ENCODE data around the gene KHDC3L.

KHDC3L gene, protein sequence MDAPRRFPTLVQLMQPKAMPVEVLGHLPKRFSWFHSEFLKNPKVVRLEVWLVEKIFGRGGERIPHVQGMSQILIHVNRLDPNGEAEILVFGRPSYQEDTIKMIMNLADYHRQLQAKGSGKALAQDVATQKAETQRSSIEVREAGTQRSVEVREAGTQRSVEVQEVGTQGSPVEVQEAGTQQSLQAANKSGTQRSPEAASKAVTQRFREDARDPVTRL

DNA sequence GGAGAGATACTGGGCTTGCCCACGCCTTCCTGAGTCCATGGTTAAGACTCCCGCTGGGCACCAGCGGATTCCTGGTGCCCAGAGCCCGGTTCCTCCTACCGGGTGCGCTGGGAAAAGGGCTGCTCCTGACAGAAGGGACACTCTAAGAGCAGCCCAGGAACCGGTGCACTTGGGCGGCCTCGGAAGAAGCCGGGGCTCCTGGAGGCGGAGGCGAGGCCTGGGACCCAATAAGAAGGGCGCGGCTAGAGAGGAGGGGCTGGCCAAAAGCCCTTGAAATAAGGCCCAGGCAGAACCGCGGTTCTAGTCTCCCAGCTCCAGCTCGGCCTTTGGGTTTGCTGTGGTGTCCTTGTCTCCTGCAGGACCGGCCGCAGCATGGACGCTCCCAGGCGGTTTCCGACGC lies at the start of gene KHDC3L:
Gene KHDC3L, plus strand, starts transcription at position 301 of the 400 bp plus-strand sequence. Its CDS starts 72 bp downstream, at position 373.
- no peak for DNase-seq

DNA sequence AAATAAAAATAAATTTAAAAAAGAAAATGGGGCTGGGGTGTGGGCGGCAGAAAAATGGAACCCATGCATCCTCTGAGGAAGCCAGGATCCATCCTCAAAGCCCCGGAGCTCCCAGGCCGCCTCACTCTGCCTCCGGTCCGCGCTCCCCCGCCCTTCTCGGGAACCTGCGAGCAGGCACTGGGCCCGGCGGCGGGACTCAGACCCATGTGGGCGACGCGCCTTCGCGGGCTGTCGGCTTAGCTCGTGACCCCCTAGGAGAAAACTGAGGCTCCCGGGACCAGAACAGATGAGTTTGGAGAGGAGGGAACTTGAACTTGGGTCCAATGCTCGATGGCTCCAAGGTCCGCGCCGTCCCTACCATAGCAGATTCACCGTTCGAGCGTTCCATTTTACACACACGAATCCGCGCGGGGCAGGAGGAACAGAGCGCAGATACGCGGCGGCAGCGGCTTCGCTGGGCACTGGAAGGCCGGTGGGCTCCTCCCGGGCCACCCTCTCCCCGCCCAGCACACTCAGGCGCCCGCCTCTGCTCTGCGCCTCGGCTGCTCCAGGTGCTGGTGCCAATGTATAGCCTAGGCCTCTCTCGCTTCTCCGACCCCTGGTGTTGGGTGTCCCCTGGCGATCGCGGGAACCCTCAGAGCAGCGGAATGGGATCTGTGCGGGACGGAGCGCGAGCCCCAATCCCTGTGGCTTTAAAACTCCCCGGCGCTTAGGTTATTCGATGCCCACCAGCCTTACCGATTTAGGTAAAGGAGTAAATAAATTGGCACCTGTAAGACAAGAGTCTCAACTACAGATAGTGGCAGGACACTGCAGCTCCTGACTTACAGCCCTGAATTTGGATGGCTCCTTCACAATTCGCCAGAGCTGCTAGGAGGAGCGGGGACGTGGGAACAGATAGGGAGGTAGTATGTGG lies 47.6 kb upstream of the KHDC3L start:
- DNase-seq: no peak

DNA sequence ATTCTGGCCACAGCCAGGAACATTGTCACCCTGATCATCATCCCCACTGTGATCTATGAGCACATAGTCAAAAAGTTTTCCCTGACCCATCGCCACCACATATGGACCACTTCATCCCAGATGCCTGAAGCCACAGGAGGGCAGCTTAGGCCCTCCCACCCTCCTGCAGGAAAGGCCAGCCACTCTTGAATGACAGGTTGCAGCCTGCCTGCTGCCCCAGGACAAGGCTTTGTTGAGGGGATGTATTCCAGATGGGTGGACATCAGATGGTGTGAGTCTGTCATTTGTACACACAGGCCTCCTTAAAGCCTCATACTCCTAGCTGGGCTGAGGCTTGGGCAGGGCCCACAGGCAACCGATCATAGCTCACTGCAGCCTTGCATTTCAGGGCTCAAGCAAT lies 39.1 kb upstream of the KHDC3L start:
- no peak for DNase-seq

DNA sequence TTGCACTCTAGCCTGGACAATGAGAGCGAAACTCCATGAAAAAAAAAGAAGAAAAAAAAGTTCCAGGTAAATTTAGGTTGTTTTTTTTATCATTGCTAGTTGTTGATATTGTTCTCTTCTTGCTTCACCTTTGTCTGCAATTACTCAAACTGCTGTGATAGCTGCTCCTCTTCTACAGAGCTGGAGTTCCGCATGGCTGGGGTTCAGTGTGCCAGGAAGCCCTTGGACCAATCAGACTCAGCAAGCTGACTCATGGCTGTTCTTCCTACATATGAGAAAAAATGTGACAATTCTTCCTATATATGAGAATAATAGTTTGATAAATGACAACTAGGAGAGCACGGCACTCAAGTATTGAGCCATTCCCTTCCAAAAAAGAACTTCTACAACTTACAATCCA lies 36.8 kb upstream of the KHDC3L start:
- DNase-seq: no peak

DNA sequence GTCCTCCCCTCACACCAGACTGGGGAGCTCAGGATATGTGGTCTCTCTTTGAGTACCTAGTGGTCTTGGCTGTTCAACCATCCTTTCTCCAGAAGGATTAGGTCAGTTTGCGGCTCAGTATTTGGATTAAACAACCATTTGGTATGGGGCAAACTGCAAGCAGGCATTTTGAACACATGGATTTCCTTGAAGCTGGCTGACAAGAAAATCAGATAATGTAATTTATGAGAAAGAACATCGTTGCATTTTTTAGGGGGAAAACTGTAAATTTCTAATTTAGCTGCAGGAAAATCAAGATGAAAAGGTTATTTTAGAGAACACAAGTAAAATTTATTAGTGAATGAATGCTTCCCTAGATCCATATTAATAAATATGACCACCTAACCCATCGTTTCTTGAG lies 33.7 kb upstream of the KHDC3L start:
- no peak for DNase-seq

DNA sequence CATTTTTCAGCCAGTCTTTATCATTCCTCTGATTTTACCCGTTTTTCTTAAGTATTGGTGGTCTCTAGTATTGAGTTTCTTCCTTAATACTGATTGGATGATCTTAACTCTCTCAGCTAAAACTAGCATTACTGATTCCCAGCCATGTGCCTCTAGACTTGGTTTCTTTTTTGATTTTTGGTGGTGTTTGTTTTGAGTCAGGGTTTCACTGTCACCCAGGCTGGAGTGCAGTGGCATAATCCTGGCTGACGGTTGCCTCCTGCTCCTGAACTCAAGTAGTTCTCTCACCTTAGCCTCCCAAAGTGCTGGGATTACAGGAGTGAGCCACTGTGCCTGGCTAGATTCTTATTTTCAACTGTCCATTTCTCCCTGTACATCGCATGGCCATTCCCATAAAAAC lies 33.3 kb upstream of the KHDC3L start:
- no peak for DNase-seq

DNA sequence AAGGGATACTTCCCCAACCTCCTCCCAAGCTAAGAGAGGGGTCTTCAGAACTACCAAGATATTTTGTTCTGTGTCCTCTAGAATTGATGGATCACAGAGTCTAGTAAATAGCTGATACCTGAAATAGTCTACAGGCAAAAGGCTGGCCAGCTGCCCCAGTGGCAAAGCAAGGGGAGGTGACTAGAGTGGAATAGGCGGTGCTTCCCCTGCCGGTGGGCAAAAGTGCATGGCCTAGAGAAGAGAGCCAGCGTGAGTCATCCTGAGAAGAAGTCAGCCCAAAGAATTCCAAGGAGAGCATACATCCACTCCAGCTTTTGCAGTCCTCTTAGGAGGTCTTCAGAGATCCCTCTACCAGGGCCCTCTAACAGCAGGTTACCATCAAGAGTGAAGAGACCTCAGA lies 23.1 kb upstream of the KHDC3L start:
- DNase-seq: no peak

DNA sequence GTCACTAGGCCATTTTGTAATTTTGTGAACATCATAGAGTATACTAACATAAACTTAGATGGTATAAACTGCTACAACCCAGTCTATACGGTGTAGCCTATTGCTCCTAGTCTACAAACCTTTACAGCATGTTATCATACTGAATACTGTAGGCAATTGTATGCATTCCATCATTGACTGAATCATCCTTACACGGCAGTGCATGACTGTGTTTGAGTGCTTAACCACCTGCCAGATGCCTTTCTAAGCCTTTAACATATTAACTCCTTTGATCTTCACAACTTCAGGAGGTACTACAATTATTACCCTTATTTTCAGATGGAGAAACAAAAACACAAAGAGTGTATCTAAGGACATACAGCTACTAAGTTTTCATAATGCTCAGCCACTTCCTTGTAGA lies 22.4 kb upstream of the KHDC3L start:
- no peak for DNase-seq

DNA sequence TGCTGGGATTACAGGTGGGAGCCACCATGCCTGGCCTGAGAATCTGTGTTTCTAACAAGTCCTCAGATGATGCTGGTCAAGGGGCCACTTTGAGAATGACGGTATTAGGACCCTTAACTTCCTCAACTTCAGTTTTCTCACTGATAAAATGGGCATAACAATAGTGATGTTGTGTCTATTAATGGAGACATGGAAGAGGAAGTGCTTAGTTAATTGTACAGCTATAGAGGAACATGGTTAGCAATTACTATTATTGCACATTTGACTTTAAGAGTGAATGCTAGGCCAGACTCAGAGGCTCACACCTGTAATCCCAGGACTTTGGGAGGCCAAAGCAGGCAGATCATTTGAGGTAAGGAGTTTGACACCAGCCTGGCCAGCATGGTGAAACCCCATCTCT lies 21.1 kb upstream of the KHDC3L start:
- DNase-seq: no peak

DNA sequence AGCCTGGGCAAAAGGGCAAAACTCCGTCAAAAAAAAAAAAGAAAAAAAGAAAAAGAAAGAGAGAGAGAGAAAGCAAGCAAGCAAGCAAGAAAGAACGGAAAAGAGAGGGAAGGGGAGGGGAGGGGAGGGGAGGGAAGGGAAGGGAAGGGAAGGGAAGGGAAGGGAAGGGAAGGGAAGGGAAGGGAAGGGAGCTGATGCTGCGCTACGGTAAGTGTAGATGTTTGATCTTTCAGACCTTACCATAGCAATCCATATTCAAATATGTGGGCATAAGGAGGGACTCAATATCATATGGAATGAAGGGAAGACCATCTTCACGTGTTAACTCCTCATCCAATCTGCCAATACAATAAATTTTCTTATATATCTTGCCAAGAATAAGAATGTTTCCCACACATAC lies 20.3 kb upstream of the KHDC3L start:
- no peak for DNase-seq

DNA sequence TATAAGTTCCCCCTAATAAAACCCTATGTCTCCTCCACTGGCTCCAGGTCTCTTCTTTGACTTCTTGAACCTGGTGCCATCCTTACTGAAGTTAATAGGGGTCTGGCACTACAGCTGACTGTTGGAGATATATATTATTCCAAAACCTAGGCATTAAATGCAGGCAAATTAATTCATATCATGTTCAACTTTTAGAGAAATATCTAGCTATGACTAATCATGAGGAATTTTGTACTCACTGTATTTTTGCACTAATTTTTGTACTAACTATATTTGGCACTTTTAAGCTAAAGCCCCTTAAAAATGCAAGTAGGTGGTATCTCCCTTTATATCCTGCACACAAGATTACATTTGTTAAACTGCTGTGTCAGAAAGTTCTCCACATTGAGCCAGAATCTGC lies 19.3 kb upstream of the KHDC3L start:
- DNase-seq: no peak

DNA sequence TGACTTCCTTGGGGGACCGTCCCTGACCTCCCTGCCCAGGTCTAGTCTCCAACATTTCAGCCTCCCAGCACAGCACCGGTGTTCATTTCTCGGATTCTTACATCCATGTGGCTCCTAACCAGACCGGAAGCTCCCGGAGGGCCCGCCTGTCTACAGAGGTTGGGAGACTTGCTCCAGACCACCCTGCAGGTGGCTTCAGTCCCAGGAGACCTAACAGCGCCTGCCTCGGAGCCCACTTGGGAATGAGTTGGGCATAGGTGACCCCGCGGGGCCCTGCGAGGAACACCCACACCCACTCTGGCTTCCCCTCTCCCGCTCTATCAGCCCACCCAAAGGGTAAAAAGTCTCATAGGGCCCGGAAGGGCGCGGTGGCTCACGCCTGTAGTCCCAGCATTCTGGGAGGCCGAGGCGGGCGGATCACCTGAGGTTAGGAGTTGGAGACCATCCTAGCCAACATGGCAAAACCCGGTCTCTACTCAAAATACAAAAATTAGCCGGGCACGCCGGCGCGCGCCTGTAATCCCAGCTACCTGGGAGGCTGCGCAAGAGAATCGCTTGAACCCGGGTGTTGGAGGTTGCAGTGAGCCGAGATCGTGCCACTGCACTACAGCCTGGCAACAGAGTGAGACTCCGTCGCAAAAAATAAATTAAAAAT lies 13.8 kb upstream of the KHDC3L start:
- no peak for DNase-seq

DNA sequence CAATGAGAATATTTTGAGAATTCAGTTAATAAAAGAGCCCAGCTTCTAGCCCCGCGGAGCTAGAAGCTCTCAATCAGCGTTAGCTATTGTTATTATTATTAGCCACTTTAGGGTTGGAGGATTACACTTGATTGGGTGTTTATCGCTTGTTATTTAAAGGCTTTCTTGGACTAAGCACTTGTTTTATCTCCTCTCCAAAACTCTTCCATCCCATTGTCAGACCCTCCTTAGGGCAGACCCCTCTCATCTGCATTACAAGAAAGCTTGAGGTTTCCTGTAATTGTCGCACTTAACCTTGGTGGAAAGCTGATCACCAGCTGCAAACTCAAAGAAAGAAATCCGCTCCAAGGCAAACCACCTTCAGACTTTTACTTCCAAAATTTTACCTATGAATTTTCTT lies 13.1 kb upstream of the KHDC3L start:
- no peak for DNase-seq

DNA sequence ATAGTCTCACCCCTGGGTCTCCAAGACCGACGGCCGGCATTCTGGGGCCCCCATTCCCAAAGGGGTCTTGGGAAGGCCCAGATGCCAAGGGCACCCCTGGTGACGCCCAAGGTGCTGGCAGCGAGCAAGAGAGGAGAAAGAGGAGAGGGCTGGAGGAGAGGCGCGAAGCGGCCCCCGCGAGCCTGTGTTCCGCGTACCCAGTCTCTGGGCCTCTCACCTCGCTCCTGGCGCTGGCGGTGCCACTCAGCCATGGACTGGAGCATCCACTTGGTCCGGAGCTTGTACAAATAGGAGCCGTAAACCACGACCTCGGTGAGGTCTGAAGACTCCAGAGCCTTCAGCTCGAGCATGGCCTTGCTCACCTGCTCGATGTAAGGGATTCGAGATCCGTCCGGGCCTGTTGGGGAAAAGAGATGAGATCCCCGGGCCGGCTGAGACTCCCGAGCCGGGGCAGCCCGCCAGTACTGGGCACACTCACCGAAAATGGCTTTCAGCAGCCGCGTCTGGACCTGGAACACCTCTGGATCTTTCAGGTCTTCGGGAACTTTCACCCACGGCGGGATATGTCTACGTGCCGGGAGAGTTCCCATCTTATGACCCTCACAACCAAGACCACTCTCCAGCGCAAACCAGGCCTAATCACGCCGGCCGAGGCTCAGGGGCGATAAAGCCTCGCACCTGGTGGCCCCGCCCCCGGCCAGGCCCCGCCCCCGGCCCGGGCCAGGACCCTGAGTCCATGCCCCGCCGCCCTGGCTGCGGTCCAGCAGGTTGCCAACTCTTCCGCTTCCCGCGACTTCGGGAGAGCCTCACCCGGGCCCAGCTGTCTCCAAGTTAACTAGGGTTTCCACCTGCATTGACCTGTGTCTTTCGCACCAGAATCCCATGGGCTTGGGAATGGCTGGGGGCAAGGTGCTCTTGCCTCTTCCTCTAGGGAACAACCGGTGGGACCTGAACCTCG lies 8.5 kb upstream of the KHDC3L start, which contains the start of gene DPPA5:
Gene DPPA5, minus strand, starts transcription at position 641 of the 958 bp plus-strand sequence. Its CDS starts 51 bp downstream, at position 590.
- no peak for DNase-seq

DNA sequence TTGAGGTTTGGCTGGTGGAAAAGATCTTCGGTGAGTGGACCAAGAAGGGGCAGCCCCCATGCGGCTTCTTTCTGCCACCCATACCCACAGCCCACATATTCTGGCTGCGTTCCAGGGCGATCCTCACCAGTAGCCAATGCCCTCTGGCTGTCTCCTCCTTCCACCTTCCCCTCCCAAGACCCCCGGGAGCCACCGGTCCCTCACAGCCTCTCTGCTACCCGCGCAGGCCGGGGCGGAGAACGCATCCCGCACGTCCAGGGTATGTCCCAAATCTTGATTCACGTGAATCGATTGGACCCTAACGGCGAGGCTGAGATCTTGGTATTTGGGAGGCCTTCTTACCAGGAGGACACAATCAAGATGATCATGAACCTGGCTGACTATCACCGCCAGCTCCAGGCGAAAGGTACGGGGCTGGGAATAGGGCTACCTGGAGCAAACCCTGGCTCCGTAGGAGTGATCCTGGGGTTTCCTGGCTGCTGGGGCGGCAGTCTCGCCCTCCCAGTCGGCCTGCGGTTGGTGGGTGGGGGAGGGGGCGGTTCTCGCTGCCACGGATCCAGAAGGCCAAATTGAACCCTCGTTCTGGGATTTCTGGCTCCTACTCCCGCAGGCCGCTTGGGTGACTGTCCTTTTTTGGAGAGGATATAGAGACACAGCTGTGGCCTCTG lies 545 bp downstream of the KHDC3L start:
- DNase-seq: no peak

DNA sequence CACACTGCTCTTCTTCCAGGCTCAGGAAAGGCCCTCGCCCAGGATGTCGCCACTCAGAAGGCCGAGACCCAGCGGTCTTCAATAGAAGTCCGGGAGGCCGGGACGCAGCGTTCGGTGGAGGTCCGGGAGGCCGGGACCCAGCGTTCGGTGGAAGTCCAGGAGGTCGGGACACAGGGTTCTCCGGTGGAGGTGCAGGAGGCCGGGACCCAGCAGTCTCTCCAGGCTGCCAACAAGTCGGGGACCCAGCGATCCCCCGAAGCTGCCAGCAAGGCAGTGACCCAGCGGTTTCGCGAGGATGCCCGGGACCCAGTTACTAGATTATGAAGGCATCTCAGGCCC lies 1.0 kb downstream of the KHDC3L start:
- DNase-seq: no peak

DNA sequence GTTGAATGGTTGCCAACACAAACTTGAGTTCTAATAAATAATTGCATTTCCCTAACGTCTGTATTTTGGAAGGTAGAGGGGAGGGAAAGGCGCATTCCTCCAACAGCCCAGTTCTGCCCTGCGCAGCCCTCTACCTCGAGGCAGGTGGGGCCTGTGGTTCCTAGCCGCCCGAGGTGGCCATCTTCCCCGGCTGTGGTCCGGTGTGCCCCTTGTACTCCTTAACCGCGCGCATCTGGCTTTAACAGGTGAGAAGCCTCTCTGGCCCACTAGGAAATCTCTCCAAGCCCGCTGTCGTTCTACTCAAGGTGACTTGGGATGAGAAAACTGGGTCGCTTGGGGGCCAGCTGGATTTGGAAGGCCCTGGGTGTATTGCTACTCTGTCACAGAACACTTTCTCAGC lies 1.7 kb downstream of the KHDC3L start:
- no peak for DNase-seq

DNA sequence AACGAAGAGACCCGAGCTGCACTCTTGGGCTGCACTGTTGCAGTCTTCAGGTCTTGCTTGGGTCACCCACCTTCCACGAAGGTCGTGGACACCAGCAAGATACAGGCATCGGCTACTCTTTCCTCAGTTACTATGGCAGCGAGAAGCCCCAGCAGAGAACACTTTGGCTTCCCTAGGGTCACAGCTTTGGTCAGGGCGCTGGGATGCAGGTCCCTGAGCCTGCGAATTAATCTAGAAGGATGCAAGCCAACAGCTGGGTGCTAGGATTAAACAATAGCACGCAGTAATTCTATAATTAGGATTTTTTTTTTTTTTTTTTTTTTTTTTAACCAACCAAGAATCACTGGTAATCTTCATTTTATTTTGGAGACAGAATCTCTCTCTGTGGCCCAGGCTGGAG lies 2.1 kb downstream of the KHDC3L start:
- no peak for DNase-seq

DNA sequence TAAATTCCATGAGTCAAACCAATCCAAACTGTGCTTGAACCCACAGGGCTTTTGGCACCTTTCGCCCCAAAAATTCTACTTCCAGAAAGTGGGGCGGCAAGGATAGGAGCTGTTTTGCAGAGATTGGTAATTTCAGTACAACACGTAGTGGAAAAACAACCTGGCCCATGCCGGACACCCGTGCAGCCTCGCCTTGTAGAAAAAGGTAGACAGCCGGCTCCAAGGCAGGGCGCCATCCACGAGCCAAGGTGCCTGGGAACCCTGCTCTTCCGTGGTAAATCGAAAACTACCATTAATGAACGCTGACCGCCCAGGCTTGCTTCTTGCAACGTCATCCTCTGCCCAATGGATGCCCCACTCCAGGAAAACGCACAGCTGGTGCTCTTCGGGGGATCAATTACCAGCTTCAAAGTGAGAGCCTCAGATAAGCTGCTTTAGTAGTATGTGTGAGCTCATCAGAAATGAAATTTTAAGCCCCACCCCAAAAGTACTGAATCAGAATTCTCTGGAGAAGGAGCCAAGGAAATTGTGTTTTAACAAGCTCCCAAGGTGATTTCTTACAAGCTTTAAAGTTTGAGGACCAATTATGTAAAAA lies 5.4 kb downstream of the KHDC3L start:
- no peak for DNase-seq

DNA sequence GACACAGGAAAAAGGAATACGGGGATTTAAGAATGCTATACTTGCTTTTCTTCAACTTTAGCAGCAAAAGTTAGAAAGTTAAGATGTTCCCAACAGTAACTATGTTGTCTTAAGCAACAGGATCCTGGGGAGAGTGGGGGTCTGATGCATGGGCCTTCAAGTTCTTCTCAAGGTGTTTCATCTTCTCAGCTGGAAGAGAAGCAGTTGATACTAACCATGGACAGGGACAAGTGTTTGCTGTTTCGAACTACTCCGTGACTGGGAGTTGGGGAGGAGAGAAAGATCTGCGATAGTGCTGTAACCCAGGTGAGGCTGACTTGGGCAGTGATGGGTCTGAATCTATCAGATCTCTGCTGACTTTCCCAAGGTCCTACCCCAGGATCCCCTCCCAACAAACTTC lies 6.2 kb downstream of the KHDC3L start:
- no peak for DNase-seq

DNA sequence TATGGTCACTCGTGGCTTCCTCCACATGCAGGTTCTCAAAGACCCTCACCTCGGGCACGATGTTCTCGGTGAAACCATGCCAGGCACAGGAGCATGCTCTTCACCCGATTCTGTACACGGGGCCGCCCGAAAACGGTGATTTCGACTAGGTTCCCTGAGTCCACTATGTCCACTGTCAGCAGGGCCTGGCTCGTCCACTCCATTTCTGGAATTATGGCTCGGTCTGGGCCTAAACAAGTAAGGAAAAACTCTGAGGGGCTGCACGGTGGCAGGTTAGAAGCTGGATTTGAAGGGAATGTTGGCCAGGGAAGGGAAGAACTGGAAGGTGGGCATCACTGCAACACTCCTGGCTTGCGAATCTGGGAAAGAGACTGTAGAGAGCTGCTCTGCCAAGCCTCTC lies 6.7 kb downstream of the KHDC3L start:
- no peak for DNase-seq

DNA sequence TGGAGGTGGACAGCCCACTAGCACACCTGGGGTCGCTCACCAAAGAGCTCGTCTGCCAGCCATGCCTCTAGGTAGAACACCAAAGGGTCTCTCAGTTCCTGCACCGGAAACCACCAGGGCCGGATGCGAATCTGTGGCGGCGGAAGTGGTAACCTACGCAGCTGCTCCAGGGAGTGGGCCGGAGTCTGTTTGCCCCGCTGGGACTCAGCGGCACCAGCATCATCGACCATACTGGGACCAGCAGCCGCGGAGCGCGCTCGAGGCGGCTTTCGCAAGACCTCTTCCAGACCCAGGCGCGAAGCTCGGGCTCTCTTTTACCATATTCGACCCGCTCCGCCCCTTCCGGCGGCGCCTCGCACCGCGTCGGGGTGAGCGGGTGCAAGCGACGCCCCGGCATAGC lies 7.1 kb downstream of the KHDC3L start, which contains the start of gene OOEP:
Gene OOEP, minus strand, starts transcription at position 335 of the 400 bp plus-strand sequence. Its CDS starts 105 bp downstream, at position 230.
- DNase-seq: no peak
